OCI-LY7 (cell line): ENCODE measurements around the gene RASAL3.

Experiments used
- CTCF ChIP-seq: fragments of 200-600 bp; sonication (generic); conservative IDR thresholded peaks from 2 replicates; pipeline ENCODE4 v1.5.1; 2014; ENCODE audit warnings: mild to moderate bottlenecking, antibody characterized with exemption, low read length, moderate library complexity, mixed read lengths
- EZH2phosphoT487 ChIP-seq: fragments of 200-600 bp; sonication (generic); IDR thresholded peaks from 2 replicates; pipeline ENCODE4 v1.6.1; 2018; ENCODE audit warnings: low read depth, borderline replicate concordance, mild to moderate bottlenecking, mixed run types, antibody characterized with exemption, low read length, moderate library complexity, mixed read lengths

DNA sequence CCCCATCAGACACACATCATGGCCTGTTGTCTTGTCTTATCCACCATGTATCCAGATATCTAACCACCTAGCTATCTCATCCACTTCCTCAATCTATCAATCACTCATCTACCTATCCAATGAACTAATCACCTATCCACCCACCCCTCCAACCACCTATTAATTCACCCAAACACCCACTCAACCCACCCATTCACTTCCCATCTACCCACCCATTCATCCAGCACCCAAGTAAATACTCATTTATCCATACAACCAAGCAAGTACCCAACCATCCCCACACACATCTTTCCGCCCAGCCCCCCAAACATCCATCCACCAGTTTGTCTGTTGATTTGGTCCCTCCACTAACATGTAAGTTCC is 13.8 kb downstream of the RASAL3 start:
- TF ChIP-seq CTCF (no peak), EZH2phosphoT487 (no peak)
